GM18520 (cell line): Measurements from ENCODE around the gene DDHD1.
"Not testable (repeated sequence)": the region's sequence is repeated elsewhere in the genome, so short reads cannot be mapped to it uniquely, and the experiment has no call there.

Source experiments
- ATAC-seq: cut with Tn5 transposase; IDR thresholded peaks from one replicate; pipeline ENCODE4 v1.9.1; 2021; ENCODE audit not compliant: unreplicated experiment

The DDHD1 gene

DNA sequence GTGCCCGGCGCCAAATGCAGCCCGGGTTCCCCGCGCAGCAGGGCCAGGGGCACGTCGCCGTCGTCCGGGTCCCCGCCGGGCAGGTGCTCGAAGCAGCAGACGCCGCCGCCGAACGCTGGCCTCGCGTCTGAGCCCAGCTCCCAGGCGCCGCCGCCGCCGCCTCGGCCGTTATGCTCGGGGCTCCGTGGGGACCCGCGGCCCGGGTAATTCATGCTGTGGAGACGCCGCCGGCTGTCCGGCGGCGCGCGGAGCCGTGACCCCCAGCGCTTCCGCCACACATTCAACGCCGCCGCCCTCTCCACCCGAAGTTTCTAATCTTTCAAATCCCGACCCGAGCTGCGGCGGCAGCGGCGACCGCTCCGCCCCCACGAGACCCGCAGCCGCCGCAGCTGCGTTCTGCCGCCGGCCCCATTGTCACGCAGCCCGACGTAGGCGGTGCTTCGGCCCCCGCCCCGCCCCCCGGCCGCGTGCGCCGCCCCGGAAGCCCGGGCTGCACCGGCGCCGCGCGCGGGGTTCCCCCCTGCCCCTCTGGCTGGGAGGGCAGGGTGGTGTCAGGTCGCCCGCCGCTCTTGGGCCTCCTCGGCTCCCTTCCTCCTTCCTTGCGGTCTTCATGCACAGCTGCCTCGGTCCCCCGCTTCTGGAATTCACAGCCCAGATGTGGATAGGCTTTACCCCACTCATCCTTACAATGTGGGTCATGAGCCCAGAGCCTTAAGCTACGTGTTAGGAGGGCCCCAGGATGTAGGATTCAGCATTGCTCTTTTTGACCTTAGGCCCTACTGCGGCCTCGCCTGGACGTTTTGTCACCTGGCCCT lies at the start of gene DDHD1:
Gene DDHD1 (minus strand): TSS at position 437 of the 815 bp plus-strand sequence. CDS start 225 bp downstream, at position 212.
- peak; percentile 43 for ATAC-seq

DNA sequence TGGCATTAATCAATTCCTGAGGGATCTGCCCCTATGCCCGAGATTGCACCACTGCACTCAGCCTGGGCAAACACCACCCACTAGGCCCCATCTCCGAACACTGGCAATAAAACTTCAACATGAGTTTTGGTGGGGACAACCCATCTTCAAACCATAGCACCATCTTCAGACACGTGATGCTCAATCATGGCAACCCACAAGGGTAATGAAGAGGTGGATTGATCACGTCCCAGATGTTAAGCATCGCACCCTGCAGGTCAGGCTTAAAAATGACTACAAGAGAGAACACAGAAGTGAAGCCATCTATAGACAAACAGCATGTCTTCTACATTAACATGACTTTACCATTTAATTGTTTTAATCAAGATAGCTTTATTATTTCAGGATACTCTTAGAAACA lies 42.8 kb upstream of the DDHD1 start:
- ATAC-seq: no peak

- ATAC-seq: no peak
These were observed 40.1 kb upstream of the DDHD1 start for GRCh38 chr14:53193193-53193592.

GRCh38 chr14:53192052-53192760 lies 39.1 kb upstream of the DDHD1 start:
- no peak for ATAC-seq

DNA sequence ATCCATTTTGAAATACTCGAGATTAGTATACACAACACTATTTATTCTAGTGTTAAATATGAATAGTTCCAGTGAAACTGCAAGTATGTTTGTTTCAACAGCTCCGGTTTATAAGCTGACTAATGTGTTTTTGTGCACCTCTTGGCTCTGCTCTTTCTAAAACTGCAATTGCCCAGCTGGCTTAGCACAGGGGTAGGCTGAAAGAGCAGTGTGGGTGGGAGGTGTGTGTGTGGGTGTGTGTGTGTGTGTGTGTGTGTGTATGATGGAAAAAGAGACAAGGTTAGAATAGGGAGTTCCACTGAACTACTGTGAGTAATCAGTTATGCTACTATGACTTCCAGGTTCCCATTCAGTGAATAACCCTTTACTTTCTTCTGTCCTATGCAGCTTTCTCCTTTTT lies 37.8 kb upstream of the DDHD1 start:
- ATAC-seq: peak; percentile 44

DNA sequence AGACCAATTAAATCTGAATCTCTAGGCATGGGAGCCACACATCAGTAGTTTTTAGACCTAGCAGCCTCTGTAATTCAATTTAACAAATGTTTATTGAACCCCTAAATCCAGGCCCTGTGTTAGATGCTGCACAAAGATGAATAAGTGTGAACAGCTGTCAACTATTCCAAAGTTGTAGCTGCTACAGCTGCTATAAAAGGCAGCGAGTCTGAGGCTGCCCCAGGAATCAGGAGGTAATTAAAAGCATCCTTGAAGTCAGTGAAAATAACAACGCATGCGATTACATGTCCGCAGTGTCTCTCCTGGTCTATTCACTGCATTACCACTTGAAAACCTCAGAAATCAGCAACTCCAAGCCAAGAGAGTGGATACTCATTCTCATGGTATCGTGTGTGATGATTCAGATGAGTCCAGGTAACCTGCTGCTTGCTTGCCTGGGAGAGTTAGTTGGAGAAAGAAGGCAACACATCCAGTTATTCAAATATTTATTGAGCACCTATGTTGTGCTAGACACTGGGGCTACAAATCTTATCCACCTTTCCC lies 34.9 kb upstream of the DDHD1 start:
- ATAC-seq: no peak

DNA sequence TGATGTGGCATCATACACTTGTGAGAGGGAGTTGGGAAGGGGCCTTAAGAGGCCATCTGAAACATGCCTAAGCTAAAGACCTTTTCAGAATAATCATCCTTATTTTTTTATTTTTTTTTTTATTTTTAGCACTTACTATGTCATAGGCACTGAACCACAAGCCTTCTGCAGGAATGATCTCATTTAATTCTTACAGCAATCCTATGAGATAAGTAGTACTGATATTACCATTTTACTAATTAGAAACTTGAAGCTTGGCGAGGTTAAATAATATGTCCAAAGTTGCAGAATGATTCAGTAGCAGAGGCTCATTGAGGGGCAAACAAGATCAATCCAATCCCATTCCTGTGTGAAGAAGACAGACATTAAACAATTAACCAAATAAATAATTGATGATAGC lies 33.4 kb upstream of the DDHD1 start:
- no peak for ATAC-seq

GRCh38 chr14:53183611-53184010 lies 30.5 kb upstream of the DDHD1 start:
- no peak for ATAC-seq

DNA sequence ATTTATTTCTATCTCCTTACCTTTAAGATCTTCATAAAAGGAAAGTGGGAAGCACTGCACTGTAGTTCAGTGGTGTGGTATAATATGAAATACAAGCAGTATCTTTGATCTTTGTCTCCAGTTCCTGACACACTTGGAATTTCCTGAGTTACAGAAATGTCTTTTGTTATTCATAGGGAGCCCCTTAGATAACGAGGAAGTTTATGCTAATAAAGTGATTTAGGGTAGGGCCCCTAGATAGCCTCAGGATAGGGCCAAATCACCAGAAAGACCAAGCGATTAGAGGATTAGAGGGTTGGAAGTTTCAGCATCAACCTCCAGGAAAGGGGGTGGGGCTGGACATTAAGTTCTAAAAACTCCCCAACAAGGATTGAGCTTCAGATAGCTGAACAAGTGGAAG lies 29.9 kb upstream of the DDHD1 start:
- no peak for ATAC-seq

DNA sequence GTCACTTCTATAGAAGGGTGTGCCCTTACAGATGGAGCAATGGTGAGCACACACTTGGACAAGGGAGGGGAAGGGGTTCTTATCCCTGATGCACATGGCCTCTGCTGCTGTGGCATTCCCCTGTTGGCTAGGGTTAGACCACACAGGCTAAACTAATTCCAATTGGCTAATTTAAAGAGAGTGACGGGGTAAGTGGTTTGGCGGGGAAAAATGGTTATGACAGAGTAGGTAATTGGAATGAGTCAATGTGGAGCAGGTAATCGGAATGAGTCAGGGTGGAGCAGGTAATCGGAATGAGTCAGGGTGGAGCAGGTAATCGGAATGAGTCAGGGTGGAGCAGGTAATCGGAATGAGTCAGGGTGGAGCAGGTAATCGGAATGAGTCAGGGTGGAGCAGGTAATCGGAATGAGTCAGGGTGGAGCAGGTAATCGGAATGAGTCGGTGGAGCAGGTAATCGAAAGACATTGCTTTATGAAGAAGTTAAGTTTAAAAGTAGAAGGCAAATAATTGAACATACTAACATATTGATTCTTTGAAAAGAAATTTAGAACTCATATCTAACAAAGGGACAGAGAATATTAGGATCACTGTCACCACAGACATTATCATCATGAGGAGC lies 28.4 kb upstream of the DDHD1 start:
- ATAC-seq: not testable (repeated sequence)

- peak; percentile 52 for ATAC-seq
These were observed 27.4 kb upstream of the DDHD1 start for GRCh38 chr14:53180272-53181221.

DNA sequence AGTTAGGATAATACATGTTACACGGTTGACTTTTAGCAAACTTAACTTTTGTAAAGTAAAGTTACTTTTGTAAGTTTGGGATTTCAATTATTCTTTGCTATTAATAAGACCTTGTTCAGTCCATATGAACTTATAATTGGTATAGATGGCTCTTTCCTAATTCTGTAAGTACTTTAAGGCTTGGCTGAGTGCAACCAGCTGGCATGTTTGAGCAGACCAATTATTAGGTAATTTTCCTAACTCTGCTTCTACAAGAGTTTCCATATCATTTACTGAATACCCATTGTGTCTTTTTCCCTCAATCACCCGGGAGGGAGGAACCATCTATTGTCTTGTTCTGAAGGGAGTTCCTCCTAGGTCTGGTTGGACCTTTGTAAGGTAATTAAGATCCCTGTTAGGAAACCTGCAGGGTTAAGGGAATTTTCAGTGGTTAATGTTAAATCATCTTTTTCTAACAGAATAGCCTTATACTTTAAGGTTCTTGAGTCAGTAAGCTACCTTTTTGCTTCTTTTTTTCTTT lies 26.4 kb upstream of the DDHD1 start:
- not testable (repeated sequence) for ATAC-seq

DNA sequence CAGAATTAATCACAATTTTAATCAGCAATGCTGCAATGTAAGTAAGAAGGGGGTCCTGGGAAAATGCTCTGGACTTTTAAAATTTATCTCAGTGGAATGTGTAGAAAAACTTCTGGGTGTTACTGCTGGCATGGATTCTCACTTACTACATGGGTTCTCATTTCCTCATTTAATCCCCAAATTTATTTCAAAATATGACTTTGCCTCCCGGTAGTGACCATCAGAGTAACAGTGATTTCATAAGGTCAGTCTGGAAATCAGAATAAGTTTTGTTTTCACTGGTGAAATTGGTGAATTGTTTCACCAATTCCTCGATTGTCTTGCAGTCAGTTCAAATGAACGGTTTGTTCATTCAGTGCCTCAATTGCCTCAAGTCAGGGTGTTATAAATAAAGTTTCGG lies 22.3 kb upstream of the DDHD1 start:
- no peak for ATAC-seq

- ATAC-seq: no peak
These were observed 21.8 kb upstream of the DDHD1 start for GRCh38 chr14:53174918-53175317.

- ATAC-seq: no peak
These were observed 15.7 kb upstream of the DDHD1 start for GRCh38 chr14:53168786-53169185.

GRCh38 chr14:53167602-53168328 lies 14.6 kb upstream of the DDHD1 start:
- ATAC-seq: no peak

DNA sequence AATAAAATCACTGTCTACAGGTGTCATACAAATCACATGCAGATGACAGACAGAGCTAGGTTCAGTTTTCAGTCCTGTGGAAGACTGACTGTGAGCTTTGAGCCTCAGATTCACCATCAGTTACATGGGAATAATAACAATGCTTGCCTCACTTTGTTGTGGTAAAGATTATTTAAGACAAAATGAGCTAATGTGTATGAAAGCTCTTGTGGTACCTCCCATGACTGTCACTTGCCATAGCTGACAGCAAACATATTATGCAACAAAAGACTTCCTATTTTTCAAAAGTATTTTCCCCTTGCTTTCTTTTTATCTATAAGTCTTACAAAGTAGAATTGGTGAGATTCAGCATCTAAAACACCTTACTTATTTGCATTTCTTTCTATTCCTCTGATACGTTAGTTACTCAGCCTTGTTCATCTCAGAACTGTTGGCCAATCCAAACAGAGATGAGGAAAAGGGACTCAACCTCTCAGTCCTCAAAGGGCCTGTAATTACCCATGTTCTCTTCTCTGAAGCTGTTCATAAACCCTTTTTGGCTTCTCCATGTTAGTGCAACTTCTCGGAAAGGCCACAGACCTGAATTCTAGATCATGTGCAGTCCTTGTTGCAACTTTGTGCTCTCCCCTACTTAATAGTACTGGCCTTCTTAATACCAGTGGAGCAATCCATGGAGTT lies 8.8 kb upstream of the DDHD1 start:
- no peak for ATAC-seq

DNA sequence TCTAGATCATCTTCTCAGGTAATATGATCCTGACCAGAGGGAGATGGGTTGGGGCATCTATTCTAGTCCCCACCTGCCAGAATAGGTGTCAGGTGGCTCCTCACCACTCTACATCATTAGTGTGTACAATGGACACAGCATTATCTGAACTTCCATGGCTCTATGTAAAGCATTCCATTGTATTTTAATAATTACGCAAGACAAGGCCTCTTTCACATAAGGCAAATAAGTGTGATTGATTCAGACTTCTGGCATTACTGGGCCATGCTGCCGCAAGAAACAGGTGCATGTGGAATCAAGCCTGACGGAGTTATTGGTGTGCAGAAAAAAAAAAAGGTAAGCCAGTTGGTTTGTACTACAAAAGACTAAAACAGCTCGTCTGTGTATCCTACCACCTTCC lies 3.1 kb upstream of the DDHD1 start:
- ATAC-seq: no peak

- ATAC-seq: no peak
These were observed 584 bp upstream of the DDHD1 start for GRCh38 chr14:53153702-53154112.
